ENCODE measurements around the gene BHLHE40. TPM values are rescaled to one million over a fixed set of nuclear protein-coding genes. Genes with fewer than 3 reads are reported as not detected.
"Not testable (repeated sequence)": the region's sequence is repeated elsewhere in the genome, so short reads cannot be mapped to it uniquely, and the experiment has no call there.

Gene BHLHE40
- total RNA-seq, 1 donor from 2014 or later = 347 TPM

- no peaks in the 10 kb centered on the region for H3K9me3 ChIP-seq
- no peak overlapping the region for H3K27ac ChIP-seq
- DNase-seq (ENCODE audit: extremely low spot score in 2 of 2) = no peak
- intact Hi-C loops (cut with DNase I) = no loop called here
- TF ChIP-seq, protein P1, sequence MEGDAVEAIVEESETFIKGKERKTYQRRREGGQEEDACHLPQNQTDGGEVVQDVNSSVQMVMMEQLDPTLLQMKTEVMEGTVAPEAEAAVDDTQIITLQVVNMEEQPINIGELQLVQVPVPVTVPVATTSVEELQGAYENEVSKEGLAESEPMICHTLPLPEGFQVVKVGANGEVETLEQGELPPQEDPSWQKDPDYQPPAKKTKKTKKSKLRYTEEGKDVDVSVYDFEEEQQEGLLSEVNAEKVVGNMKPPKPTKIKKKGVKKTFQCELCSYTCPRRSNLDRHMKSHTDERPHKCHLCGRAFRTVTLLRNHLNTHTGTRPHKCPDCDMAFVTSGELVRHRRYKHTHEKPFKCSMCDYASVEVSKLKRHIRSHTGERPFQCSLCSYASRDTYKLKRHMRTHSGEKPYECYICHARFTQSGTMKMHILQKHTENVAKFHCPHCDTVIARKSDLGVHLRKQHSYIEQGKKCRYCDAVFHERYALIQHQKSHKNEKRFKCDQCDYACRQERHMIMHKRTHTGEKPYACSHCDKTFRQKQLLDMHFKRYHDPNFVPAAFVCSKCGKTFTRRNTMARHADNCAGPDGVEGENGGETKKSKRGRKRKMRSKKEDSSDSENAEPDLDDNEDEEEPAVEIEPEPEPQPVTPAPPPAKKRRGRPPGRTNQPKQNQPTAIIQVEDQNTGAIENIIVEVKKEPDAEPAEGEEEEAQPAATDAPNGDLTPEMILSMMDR (IDR thresholded peaks at IDR 0.05) = no peak
- TF ChIP-seq POLR2AphosphoS5 (IDR thresholded peaks at IDR 0.05; ENCODE audit: insufficient read depth in 1 of 2, low read depth in 1 of 2) (no peak), POLR2A (IDR thresholded peaks at IDR 0.05) (no peak)
- H3K4me1 ChIP-seq = no peaks in the 10 kb centered on the region
- no peaks in the 10 kb centered on the region for H3K27me3 ChIP-seq
- H3K4me3 ChIP-seq = no peak overlapping the region
- H3K36me3 ChIP-seq = no peaks in the 10 kb centered on the region
These were observed 22.5 kb upstream of the BHLHE40 start for GRCh38 chr3:4956738-4957137.

DNA sequence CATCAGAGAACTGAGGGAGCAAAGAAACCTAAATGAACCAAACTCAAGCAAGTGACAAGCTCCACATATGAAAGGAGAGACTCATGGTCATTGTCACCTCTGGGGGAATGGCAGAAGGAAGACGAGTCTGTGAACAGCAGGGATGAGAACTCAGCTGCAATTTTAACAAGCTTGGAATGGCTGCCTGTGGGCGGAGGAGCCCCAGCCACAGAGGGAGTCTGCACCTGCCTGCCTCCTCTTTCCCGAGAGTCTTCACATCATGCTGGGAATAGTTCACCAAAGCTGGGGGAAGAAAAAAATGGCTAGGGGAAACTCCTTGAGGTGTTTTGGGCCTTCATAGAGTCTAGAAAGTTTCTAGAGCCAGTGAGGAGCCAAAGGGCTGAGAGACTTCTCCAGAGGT, 21.3 kb upstream of the BHLHE40 start:
- H3K4me3 ChIP-seq = no peak overlapping the region
- H3K9me3 ChIP-seq = no peaks in the 10 kb centered on the region
- TF ChIP-seq POLR2A (IDR thresholded peaks at IDR 0.05) = no peak
- TF ChIP-seq POLR2AphosphoS5 (IDR thresholded peaks at IDR 0.05; ENCODE audit: insufficient read depth in 1 of 2, low read depth in 1 of 2) = no peak
- TF ChIP-seq, protein P1 (IDR thresholded peaks at IDR 0.05) = no peak
- H3K4me1 ChIP-seq = no peaks in the 10 kb centered on the region
- DNase-seq (ENCODE audit: extremely low spot score in 2 of 2) = no peak
- no peaks in the 10 kb centered on the region for H3K36me3 ChIP-seq
- intact Hi-C loops (cut with DNase I) = no loop called here
- no peaks in the 10 kb centered on the region for H3K27me3 ChIP-seq
- H3K27ac ChIP-seq = no peak overlapping the region

GRCh38 chr3:4959180-4959579, 20.1 kb upstream of the BHLHE40 start:
- no peak for DNase-seq (ENCODE audit: extremely low spot score in 2 of 2)
- Histone ChIP-seq H3K27me3 (no peaks in the 10 kb centered on the region), H3K27ac (no peak overlapping the region), H3K9me3 (no peaks in the 10 kb centered on the region), H3K4me1 (no peaks in the 10 kb centered on the region), H3K4me3 (no peak overlapping the region), H3K36me3 (no peaks in the 10 kb centered on the region)
- TF ChIP-seq POLR2A (IDR thresholded peaks at IDR 0.05) = no peak
- TF ChIP-seq POLR2AphosphoS5 (IDR thresholded peaks at IDR 0.05; ENCODE audit: insufficient read depth in 1 of 2, low read depth in 1 of 2) = no peak
- TF ChIP-seq, protein P1 (IDR thresholded peaks at IDR 0.05) = no peak
- intact Hi-C loops (cut with DNase I) = no loop called here

- H3K36me3 ChIP-seq; H3K27ac ChIP-seq; intact Hi-C loops (cut with DNase I); H3K4me3 ChIP-seq; H3K27me3 ChIP-seq; H3K4me1 ChIP-seq; DNase-seq (ENCODE audit: extremely low spot score in 2 of 2); H3K9me3 ChIP-seq: not testable (repeated sequence)
These were observed 17.4 kb upstream of the BHLHE40 start for GRCh38 chr3:4961865-4962264.

GRCh38 chr3:4963669-4964570, 15.3 kb upstream of the BHLHE40 start:
- Histone ChIP-seq H3K36me3 (no peaks in the 10 kb centered on the region), H3K4me1 (peaks cover 5% of the 10 kb centered on the region)
- intact Hi-C loops (cut with DNase I) = no loop called here

GRCh38 chr3:4966006-4966405, 13.2 kb upstream of the BHLHE40 start:
- intact Hi-C loops (cut with DNase I); H3K27me3 ChIP-seq; H3K4me3 ChIP-seq; DNase-seq (ENCODE audit: extremely low spot score in 2 of 2); H3K27ac ChIP-seq; H3K4me1 ChIP-seq; H3K36me3 ChIP-seq; H3K9me3 ChIP-seq: not testable (repeated sequence)

More at GRCh38 chr3:4963669-4964570, 15.3 kb upstream of the BHLHE40 start:
- H3K9me3 ChIP-seq = no peaks in the 10 kb centered on the region
- H3K27ac ChIP-seq = no peak overlapping the region
- DNase-seq (ENCODE audit: extremely low spot score in 2 of 2) = no peak
- H3K27me3 ChIP-seq = no peaks in the 10 kb centered on the region
- no peak overlapping the region for H3K4me3 ChIP-seq
- TF ChIP-seq POLR2A (IDR thresholded peaks at IDR 0.05) = no peak
- no peak for TF ChIP-seq POLR2AphosphoS5 (IDR thresholded peaks at IDR 0.05; ENCODE audit: insufficient read depth in 1 of 2, low read depth in 1 of 2)
- TF ChIP-seq, protein P1 (IDR thresholded peaks at IDR 0.05) = no peak

- H3K4me3 ChIP-seq; DNase-seq (ENCODE audit: extremely low spot score in 2 of 2); intact Hi-C loops (cut with DNase I); H3K27me3 ChIP-seq; H3K27ac ChIP-seq; H3K9me3 ChIP-seq; H3K36me3 ChIP-seq; H3K4me1 ChIP-seq: not testable (repeated sequence)
These were observed 11.6 kb upstream of the BHLHE40 start for GRCh38 chr3:4967683-4968082.

- intact Hi-C loops (cut with DNase I); DNase-seq (ENCODE audit: extremely low spot score in 2 of 2); H3K36me3 ChIP-seq; H3K9me3 ChIP-seq; H3K4me3 ChIP-seq; H3K27me3 ChIP-seq; H3K4me1 ChIP-seq; H3K27ac ChIP-seq: not testable (repeated sequence)
These were observed 7.8 kb upstream of the BHLHE40 start for GRCh38 chr3:4971437-4971836.
